Activated T-cell treated with anti-CD3 and anti-CD28 coated beads, Interleukin-2, amount 50 U/mL, for 72 hours (primary cell): Measurements from ENCODE around the gene PGAP6. TPM values are rescaled to one million over a fixed set of nuclear protein-coding genes. Genes with fewer than 3 reads are reported as not detected.
"Not testable (repeated sequence)": the region's sequence is repeated elsewhere in the genome, so short reads cannot be mapped to it uniquely, and the experiment has no call there.

Experiments used
- ATAC-seq, 2 donors: fragments of 150-1000 bp; cut with Tn5 transposase; replicated peaks in 1 of 2; 2 replicates each; pipeline ENCODE4 v1.10.0; 2021; ENCODE audit warnings: moderate library complexity in 2 of 2, mild to moderate bottlenecking in 1 of 2
- DNase-seq, 2 donors: peaks; one replicate each; pipeline ENCODE4 v3.0.0; 2021 to 2022; ENCODE audit warnings: mixed read lengths in 1 of 2
- H3K27ac Mint-ChIP-seq: one replicate; pipeline ENCODE4 v1.8.0; 2022; ENCODE audit warnings: mild to moderate bottlenecking, moderate library complexity, mixed read lengths
- H3K27me3 Mint-ChIP-seq: one replicate; pipeline ENCODE4 v1.8.0; 2022; ENCODE audit warnings: low read depth, mixed read lengths
- H3K36me3 Mint-ChIP-seq, 2 donors: one replicate each; pipeline ENCODE4 v1.8.0; 2022; ENCODE audit warnings: mixed read lengths in 2 of 2, mild to moderate bottlenecking in 1 of 2; ENCODE audit not compliant: insufficient read depth in 2 of 2
- H3K4me1 Mint-ChIP-seq: one replicate; pipeline ENCODE4 v1.8.0; 2022; ENCODE audit warnings: low read depth, mixed read lengths
- H3K4me3 Mint-ChIP-seq, 2 donors: one replicate each; pipeline ENCODE4 v1.8.0; 2022; ENCODE audit warnings: mild to moderate bottlenecking in 2 of 2, mixed read lengths in 2 of 2, moderate library complexity in 2 of 2
- H3K9me3 Mint-ChIP-seq, 2 donors: one replicate each; pipeline ENCODE4 v1.8.0; 2022; ENCODE audit warnings: mixed read lengths in 2 of 2
- total RNA-seq, 2 donors: library from RNA; stranded (reverse); gene quantifications; one replicate each; pipeline ENCODE4 v1.2.3, GENCODE V29; 2022

The PGAP6 gene
- total RNA-seq, 2 donors from 2014 or later = 29.7 to 39.7 TPM

GRCh38 chr16:352547-353403 lies 29.0 kb downstream of the PGAP6 start, which contains the start of gene AXIN1:
TSS of gene AXIN1 (minus strand) at chr16:352723. CDS start at chr16:347025, 5,698 bp downstream.
- Mint-ChIP-seq H3K4me3 (peak within 1 kb of the TSS; percentile 83 to 89), H3K27ac (peak within 1 kb of the TSS; percentile 91), H3K4me1 (peaks cover 50% of the 10 kb centered on the region), H3K27me3 (no peaks in the 10 kb centered on the region), H3K9me3 (no peaks in the 10 kb centered on the region), H3K36me3 (peaks cover 0 to 3% of the 10 kb centered on the region in 2 donors)
- peak; percentile 83 to 86 for ATAC-seq
- peak; percentile 100 for DNase-seq

- no peaks in the 10 kb centered on the region for H3K9me3 Mint-ChIP-seq
- peaks cover 0 to 3% of the 10 kb centered on the region in 2 donors for H3K36me3 Mint-ChIP-seq
- H3K4me1 Mint-ChIP-seq = peaks cover 58% of the 10 kb centered on the region
- ATAC-seq (peak; percentile 41), DNase-seq (peak; percentile 36 to 56)
- no peaks in the 10 kb centered on the region for H3K27me3 Mint-ChIP-seq
- peak overlapping the region; percentile 91 for H3K27ac Mint-ChIP-seq
- H3K4me3 Mint-ChIP-seq = peak overlapping the region; percentile 83 to 89
These were observed 29.8 kb downstream of the PGAP6 start for GRCh38 chr16:351804-352520.

GRCh38 chr16:350203-350602 lies 31.6 kb downstream of the PGAP6 start:
- Mint-ChIP-seq H3K27ac (no peak overlapping the region), H3K4me3 (peak overlapping the region; percentile 83 to 89), H3K27me3 (no peaks in the 10 kb centered on the region), H3K4me1 (peaks cover 69% of the 10 kb centered on the region), H3K36me3 (peaks cover 2 to 7% of the 10 kb centered on the region in 2 donors), H3K9me3 (no peaks in the 10 kb centered on the region)
- DNase-seq = no peak
- ATAC-seq = no peak

GRCh38 chr16:349211-349610 lies 32.6 kb downstream of the PGAP6 start:
- H3K27me3 Mint-ChIP-seq = no peaks in the 10 kb centered on the region
- H3K9me3 Mint-ChIP-seq = no peaks in the 10 kb centered on the region
- DNase-seq (no peak), ATAC-seq (no peak)
- no peak overlapping the region for H3K27ac Mint-ChIP-seq
- peak overlapping the region in 1 of 2 donors; percentile 3 for H3K4me3 Mint-ChIP-seq
- peaks cover 2 to 11% of the 10 kb centered on the region in 2 donors for H3K36me3 Mint-ChIP-seq
- peaks cover 71% of the 10 kb centered on the region for H3K4me1 Mint-ChIP-seq

GRCh38 chr16:348495-348894 lies 33.3 kb downstream of the PGAP6 start:
- Mint-ChIP-seq H3K36me3 (peaks cover 4 to 14% of the 10 kb centered on the region in 2 donors), H3K4me1 (peaks cover 70% of the 10 kb centered on the region)
- H3K4me3 Mint-ChIP-seq, H3K27ac Mint-ChIP-seq, H3K9me3 Mint-ChIP-seq, H3K27me3 Mint-ChIP-seq, ATAC-seq, DNase-seq: not testable (repeated sequence)

- Mint-ChIP-seq H3K36me3 (peaks cover 4 to 14% of the 10 kb centered on the region in 2 donors), H3K4me1 (peaks cover 82% of the 10 kb centered on the region), H3K9me3 (no peaks in the 10 kb centered on the region), H3K27ac (no peak overlapping the region), H3K27me3 (no peaks in the 10 kb centered on the region), H3K4me3 (no peak overlapping the region)
- DNase-seq (no peak), ATAC-seq (no peak)
These were observed 34.6 kb downstream of the PGAP6 start for GRCh38 chr16:347203-347602.

GRCh38 chr16:346587-346986 lies 35.2 kb downstream of the PGAP6 start:
- H3K4me1 Mint-ChIP-seq = peaks cover 87% of the 10 kb centered on the region

GRCh38 chr16:345772-346171 lies 36.0 kb downstream of the PGAP6 start:
- Mint-ChIP-seq H3K36me3 (peaks cover 4 to 16% of the 10 kb centered on the region in 2 donors), H3K4me1 (peaks cover 80% of the 10 kb centered on the region), H3K27ac (no peak overlapping the region), H3K27me3 (no peaks in the 10 kb centered on the region), H3K4me3 (peak overlapping the region in 1 of 2 donors; percentile 30), H3K9me3 (no peaks in the 10 kb centered on the region)
- DNase-seq (peak in 1 of 2 donors; percentile 41), ATAC-seq (peak; percentile 46 to 77)

More at GRCh38 chr16:346587-346986, 35.2 kb downstream of the PGAP6 start:
- DNase-seq (no peak), ATAC-seq (no peak)
- Mint-ChIP-seq H3K36me3 (peaks cover 4 to 16% of the 10 kb centered on the region in 2 donors), H3K9me3 (no peaks in the 10 kb centered on the region), H3K27me3 (no peaks in the 10 kb centered on the region), H3K4me3 (no peak overlapping the region), H3K27ac (no peak overlapping the region)

- Mint-ChIP-seq H3K4me1 (peaks cover 65% of the 10 kb centered on the region), H3K9me3 (no peaks in the 10 kb centered on the region), H3K36me3 (peaks cover 4 to 13% of the 10 kb centered on the region in 2 donors), H3K4me3 (no peak overlapping the region), H3K27me3 (no peaks in the 10 kb centered on the region), H3K27ac (no peak overlapping the region)
- ATAC-seq (no peak), DNase-seq (no peak)
These were observed 39.1 kb downstream of the PGAP6 start for GRCh38 chr16:342455-343213.

- DNase-seq, H3K4me3 Mint-ChIP-seq, ATAC-seq, H3K27ac Mint-ChIP-seq, H3K27me3 Mint-ChIP-seq, H3K9me3 Mint-ChIP-seq: not testable (repeated sequence)
- Mint-ChIP-seq H3K4me1 (peaks cover 58% of the 10 kb centered on the region), H3K36me3 (peaks cover 4 to 13% of the 10 kb centered on the region in 2 donors)
These were observed 39.8 kb downstream of the PGAP6 start for GRCh38 chr16:341974-342336.

- DNase-seq, ATAC-seq, H3K9me3 Mint-ChIP-seq, H3K27me3 Mint-ChIP-seq, H3K27ac Mint-ChIP-seq, H3K4me3 Mint-ChIP-seq: not testable (repeated sequence)
- H3K4me1 Mint-ChIP-seq = peaks cover 57% of the 10 kb centered on the region
- H3K36me3 Mint-ChIP-seq = peaks cover 4 to 13% of the 10 kb centered on the region in 2 donors
These were observed 40.4 kb downstream of the PGAP6 start for GRCh38 chr16:341095-341973.
